ENCODE results near the gene BDH1. TPM values are rescaled to one million over a fixed set of nuclear protein-coding genes. Genes with fewer than 3 reads are reported as not detected.

Gene BDH1
- polyA plus RNA-seq, 1 experiment = 6.1 TPM

- Histone ChIP-seq H3K4me3 (ENCODE audit: low read depth, low read length) (no peak overlapping the region), H3K27me3 (ENCODE audit: control insufficient read depth, insufficient read depth, low read length) (peaks cover 6% of the 10 kb centered on the region), H3K27ac (ENCODE audit: low read depth, low read length) (no peak overlapping the region), H3K9me3 (ENCODE audit: control insufficient read depth, insufficient read depth, low read length) (no peaks in the 10 kb centered on the region)
- DNase-seq (ENCODE audit: low read depth, low spot score) = no peak
- ChIA-PET POLR2A (no interaction called here), CTCF (interaction anchor here (2.5 kb wide), 1 partner anchor 212 kb away, joined by 18 read pairs; no protein-coding TSS in a partner anchor)
- no peak for TF ChIP-seq CTCF (IDR thresholded peaks at IDR 0.05; ENCODE audit: low read depth, low read length)
Measured at GRCh38 chr3:197468167-197468566, 87.6 kb downstream of the BDH1 start.

- POLR2A ChIA-PET = interaction anchor here (0.6 to 1.4 kb wide), 3 partner anchors 33 to 169 kb away, joined by 3 to 7 read pairs (median 4); partner anchors contain the start of gene DLG1
- DNase-seq (ENCODE audit: low read depth, low spot score) = no peak
- no peak for TF ChIP-seq CTCF (IDR thresholded peaks at IDR 0.05; ENCODE audit: low read depth, low read length)
- CTCF ChIA-PET = interaction anchor here (0.7 to 2.5 kb wide), 4 partner anchors 10 to 465 kb away, joined by 3 to 18 read pairs (median 4); no protein-coding TSS in a partner anchor
- peaks cover 6% of the 10 kb centered on the region for H3K27me3 ChIP-seq (ENCODE audit: control insufficient read depth, insufficient read depth, low read length)
- no peak overlapping the region; the same call in 1 of the 2 replicates for H3K4me3 ChIP-seq (ENCODE audit: low read depth, low read length)
- H3K9me3 ChIP-seq (ENCODE audit: control insufficient read depth, insufficient read depth, low read length) = no peaks in the 10 kb centered on the region
- H3K27ac ChIP-seq (ENCODE audit: low read depth, low read length) = peak overlapping the region; percentile 66
Measured at GRCh38 chr3:197466586-197467399, 89.0 kb downstream of the BDH1 start.

- ChIA-PET CTCF (interaction anchor here (1.1 to 2.5 kb wide), 2 partner anchors 11 to 210 kb away, joined by 3 to 18 read pairs; no protein-coding TSS in a partner anchor), POLR2A (interaction anchor here (0.6 to 1.4 kb wide), 2 partner anchors 32 to 168 kb away, joined by 3 to 7 read pairs; partner anchors contain the start of gene DLG1)
- no peak for TF ChIP-seq CTCF (IDR thresholded peaks at IDR 0.05; ENCODE audit: low read depth, low read length)
- Histone ChIP-seq H3K27ac (ENCODE audit: low read depth, low read length) (no peak overlapping the region), H3K9me3 (ENCODE audit: control insufficient read depth, insufficient read depth, low read length) (no peaks in the 10 kb centered on the region), H3K4me3 (ENCODE audit: low read depth, low read length) (no peak overlapping the region), H3K27me3 (ENCODE audit: control insufficient read depth, insufficient read depth, low read length) (peaks cover 5% of the 10 kb centered on the region)
- DNase-seq (ENCODE audit: low read depth, low spot score) = no peak
Measured at GRCh38 chr3:197465996-197466549, 89.7 kb downstream of the BDH1 start.

- POLR2A ChIA-PET = no interaction called here
- H3K9me3 ChIP-seq (ENCODE audit: control insufficient read depth, insufficient read depth, low read length) = no peaks in the 10 kb centered on the region
- no peak for TF ChIP-seq CTCF (IDR thresholded peaks at IDR 0.05; ENCODE audit: low read depth, low read length)
- no peak overlapping the region for H3K4me3 ChIP-seq (ENCODE audit: low read depth, low read length)
- CTCF ChIA-PET = interaction anchor here (2.5 kb wide), 1 partner anchor 209 kb away, joined by 18 read pairs; no protein-coding TSS in a partner anchor
- no peaks in the 10 kb centered on the region for H3K27me3 ChIP-seq (ENCODE audit: control insufficient read depth, insufficient read depth, low read length)
- DNase-seq (ENCODE audit: low read depth, low spot score) = no peak
- no peak overlapping the region for H3K27ac ChIP-seq (ENCODE audit: low read depth, low read length)
Measured at GRCh38 chr3:197465197-197465995, 90.4 kb downstream of the BDH1 start.
